ENCODE data around the gene TRANK1.
"Not testable (repeated sequence)": the region's sequence is repeated elsewhere in the genome, so short reads cannot be mapped to it uniquely, and the experiment has no call there.

TRANK1 gene

DNA sequence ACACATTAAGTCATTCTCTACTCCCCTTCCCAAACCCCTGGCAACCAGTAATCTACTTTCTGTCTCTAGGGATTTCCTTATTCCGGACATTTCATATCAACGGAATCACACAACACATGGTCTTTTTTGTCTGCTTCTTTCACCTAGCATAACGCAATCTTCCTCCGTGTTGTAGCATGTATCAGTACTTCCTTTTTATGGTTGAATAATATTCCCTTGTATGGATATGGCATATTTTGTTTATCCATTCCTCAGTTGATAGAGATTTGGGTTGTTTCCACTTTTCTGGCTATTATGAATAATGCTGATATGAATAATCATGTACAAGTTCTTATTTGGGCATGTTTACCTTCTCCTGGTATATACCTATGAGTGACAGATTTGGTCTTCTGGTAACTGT is 63.1 kb downstream of the TRANK1 start:
- DNase-seq: no peak

DNA sequence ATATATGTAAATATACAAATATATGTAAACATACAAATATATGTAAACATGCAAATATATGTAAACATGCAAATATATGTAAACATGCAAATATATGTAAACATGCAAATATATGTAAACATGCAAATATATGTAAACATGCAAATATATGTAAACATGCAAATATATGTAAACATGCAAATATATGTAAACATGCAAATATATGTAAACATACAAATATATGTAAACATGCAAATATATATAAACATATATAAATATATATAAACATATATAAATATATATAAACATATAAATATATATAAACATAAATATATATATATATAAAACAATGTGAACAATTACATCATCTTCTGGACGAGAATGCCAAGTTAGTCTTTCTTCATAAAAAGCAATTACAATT is 65.0 kb downstream of the TRANK1 start:
- not testable (repeated sequence) for DNase-seq

DNA sequence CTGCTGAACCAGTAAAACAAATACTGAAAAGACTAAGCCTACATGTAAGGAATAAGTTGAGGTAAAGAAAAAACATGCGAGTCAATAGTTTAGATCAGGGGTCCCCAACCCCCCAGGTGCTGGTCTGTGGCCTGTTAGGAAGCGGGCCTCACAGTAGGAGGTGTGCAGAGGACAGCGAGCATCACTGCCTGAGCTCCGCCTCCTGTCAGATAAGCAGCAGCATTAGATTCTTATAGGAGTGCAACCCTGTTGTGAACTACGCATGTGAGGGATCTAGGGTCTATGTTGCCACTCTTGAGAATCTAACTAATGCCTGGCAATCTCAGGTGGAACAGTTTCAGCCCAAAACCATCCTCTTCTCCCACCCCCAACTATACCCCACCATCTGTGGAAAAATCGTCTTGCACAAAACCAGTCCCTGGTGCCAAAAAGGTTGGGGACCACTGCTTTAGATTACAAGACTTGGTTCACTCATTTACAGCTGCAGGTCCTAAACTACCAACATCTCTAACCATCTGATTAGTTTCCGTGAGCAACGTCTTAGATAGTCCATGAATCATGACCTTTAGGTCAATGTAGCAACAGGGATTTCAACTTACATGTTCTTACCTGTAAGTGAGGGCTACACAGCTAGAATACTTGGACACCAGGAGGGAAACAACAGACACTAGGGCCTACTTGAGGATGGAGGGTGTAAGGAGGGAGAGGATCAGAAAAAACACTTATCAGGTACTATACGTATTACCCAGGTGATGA is 66.7 kb downstream of the TRANK1 start:
- no peak for DNase-seq

DNA sequence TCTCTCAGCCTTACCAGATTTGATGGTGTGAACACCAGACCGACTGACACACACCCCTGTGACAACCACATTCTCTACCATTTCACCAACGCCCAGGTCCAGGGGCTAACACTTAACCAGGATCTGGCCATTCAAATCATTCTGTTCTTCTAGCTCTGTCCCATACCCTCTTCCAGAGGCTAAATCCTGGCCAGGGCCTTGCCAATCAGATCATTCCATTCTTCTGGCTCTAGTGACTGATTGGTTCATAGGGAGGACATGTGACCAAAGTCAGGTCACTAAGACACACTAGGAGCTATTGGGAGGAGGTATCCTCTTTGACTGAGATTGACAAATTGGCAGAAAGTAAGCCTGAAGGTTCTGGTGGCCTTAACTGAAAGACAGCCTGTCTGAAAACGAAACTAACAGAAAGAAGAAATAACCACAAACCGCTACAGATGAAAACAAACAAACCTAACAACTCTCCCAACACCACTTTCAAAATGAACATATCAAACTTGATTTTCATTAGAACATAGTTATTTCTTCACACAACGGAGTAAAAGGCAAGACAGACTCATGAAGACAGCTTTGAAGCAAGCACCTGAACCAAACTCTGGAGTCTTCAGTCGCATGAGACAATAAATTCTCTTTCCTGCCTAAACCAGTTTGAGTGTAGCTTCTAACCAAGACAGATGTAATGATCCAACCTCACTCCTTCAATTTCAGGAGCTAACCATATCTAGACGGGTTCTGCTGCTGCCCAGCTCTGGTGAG is 68.5 kb downstream of the TRANK1 start:
- DNase-seq: no peak

DNA sequence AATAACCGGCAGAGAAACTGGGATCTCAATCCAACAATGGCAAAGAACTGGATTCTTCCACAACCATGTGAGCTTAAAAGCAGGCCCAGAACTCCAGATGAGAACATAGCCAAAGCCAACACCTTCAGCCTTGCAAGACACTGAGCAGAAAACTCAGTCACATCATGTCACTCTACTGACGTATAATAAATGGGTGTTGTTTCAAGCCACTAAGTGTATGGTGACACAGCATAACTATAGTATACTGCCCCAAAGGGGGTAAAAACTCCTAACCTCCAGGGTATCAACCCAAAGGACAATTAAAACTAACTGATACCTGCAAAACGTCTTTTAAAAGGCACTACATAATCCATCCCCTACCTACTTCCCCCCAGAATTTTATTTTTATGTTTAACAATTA is 69.5 kb downstream of the TRANK1 start:
- no peak for DNase-seq

DNA sequence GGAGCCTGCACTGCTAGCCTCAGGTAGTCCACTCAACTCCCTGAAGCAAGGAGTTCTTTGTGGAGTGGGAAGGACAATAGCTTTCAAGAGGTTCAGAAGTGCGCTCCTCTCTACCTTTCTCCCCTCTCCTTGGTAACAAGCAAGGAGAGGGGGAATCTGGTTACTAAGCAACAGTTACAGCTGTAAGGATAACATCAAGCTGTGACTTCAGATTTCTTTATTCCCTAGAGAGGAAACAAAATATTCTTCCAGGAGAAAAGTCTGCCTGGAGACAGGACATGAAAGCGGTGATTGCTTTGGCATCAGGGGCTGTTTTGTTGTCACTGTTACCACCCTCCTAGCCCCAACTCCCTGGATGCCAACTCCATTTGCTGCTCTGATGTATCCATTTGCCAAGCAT is 70.4 kb downstream of the TRANK1 start:
- DNase-seq: no peak

DNA sequence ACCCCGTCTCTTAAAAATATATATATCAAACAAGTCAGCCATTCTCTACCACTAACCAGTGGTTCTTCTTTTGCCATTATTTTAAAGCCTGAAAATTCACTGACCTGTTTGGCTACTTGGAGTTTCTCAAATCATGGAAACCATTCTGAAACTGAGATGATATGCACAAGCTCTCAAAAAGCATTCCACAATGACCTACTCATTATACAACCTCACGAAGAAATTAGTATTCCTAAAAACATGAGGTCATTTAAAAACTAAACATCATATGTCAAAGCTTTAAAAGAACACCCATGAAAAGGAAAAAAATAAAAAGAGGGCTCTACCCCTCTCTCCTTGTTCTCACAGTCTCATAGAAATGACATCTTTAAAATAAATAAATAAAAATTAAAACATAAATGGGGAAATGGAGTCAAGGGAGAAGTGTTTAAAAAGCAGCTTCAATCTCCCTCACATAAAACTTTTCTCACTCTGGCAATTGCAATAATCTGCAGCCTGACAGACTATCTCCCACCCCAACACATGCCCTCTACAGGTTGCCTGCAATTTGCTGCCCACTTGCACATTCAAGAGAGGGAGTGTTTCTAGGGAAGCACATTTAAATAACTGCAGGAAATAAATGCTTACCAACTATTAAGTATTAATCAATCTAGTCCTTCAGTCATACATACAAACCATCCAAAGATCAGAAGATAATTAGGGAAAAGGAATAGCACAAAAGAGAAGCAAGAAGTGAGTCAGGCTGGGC is 73.3 kb downstream of the TRANK1 start:
- no peak for DNase-seq

DNA sequence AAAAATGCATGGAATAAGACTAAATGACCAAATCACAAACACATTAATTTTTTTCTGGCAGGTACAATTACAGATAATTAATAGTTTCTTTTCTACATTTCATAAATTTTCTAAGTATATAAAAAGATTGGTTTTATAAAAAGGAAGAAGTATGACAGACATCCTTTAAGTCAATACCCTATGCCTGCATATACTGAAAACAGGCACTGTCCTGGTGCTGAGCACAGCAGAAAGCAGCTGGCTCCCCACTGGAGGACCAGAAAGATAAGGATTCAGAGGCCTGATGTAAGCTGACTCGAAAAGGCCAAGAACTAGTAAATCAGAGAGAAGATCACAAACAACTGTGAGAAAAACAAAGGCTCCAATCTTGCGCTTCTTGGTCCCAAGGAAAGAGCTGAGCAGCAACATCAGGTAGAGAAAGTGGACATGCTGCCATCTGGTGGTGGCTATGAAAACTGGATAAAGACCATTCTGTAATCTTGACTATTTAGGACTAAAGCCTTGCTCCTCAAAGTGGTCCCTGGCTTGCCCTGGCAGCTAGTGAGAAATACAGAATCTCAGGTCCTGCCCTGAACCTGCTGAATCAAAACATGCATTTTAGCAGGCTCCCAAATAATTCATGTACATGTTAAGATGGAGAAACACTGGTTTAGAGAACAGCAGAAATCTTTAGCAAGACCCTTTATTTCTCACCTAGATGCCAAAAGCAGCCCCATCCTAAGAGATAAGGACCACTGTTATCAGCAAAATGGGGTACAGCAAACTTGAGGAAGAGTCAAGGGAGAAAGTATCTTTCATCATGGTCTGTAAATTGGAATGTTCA is 76.0 kb downstream of the TRANK1 start:
- DNase-seq: peak; percentile 35

DNA sequence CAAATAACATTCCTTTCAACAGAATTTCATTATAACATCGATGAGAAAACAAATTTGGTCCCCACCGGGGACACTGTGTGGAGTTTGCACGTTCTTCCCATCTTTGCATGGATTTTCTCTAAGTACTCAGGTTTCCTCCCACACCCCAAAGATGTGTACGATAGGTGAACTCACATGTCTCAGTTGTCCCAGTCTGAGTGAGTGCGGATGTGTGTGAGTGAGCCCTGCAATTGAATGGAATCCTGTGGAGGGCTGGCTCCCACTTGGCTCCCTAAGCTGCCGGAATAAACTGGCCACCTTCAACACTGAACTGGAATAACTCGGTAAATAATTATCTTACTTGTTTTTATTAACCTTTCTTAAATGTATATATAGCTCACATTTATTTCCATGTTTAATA is 77.0 kb downstream of the TRANK1 start:
- DNase-seq: no peak

DNA sequence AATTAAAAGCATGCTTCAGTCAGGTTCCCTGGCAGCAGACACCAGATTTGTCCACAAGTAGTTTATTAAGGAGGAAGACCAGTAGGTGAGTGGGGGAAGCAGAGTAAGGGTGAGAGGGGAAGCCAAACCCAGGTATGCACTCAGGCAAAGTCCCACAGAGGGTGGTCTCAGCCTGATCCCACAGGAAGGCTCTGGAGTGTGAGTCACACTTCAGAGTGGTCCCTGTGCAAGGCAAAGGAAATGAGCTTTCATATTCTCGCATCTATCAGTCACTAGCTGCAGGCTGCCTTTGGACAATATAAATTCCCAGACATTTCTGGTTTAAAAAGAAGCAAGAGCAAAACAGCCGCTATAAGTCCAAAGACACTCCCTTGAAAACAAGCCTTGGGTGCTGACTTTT is 78.5 kb downstream of the TRANK1 start:
- no peak for DNase-seq

DNA sequence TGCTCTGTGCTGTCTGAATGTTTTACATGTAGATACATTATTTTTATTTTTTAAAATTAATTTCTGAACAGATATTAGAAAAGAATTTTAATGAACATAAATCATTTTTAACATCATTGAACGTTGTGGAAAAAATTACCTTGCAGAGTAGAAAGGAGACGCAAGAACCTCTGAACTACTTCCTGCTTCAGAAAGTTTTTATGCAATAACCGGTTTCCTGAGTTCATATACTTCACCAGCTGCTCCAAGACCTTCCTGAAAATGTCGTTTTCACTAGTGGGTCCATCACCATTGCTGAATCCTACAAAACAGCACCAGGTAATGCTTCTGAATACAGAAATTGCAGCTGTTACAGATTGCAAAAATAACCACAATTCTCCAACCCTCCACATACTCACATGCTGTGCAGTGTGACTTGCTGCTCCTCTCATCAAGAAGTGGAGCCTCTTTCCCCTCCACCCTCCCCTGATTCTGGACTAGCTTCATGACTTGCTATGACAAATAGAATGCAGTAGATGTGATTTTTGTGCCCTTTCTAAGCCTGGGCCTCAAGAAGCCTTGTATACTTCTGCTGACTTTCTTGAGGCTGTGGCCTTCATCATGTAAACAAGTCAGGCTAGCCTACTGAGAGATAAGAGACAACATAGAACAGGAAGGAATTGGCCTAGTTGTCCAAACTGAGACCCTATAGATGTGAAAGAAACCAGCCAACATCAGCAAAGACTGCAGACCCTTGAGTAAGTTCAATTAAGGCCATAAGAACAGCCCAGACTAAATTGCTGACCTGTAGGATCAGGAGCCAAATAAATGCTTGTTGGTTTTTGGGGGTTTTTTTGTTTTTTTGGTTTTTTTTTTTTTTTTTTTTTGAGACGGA is 80.4 kb downstream of the TRANK1 start:
- DNase-seq: no peak

DNA sequence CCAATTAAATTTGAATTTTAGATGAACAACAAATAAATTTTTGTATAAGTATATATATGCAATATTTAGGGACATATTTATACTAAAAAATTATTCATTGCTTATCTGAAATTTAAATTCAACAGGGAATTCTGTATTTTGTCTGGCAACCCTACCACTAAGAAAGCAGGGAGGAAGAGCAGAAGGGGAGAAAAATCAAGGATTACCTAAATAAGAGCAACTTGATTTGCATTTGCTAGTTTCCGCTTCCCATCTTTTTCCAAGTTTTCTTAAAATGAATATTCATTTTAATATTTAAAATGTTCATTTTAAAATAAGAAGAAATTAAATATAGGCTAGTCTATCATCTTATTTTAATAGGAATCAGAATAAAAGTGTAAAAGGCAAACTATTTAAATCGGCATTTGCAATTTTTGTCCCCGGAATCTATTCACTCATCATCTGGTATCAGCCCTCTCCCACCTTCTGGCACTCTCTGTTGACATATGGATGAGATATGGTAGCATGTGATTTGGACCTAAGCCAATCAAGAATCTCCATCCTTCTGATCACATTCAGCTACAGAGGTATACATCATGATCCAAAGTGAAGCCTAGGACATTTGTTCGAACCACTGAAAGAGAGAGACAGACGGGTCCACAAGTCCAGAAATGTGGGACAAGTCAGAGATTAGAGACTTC is 82.6 kb downstream of the TRANK1 start:
- no peak for DNase-seq

DNA sequence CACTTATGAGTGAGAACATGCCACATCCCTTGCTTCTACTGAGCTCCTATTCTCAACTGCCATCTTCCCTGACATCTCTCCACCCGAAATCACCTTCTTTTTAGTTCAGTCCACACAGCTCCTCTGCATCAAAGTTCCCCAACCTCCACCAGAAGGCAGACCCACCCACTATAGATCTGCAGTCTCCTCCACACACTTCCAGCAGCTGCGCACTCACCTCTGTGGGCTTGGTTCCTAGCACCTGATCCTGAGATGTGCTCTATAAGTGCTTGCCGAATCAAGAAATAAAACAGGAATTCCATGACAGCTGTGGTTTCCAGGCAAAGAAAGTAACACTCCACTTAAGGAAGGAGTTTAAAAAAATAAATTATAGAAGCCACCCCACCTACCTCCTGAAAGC is 85.4 kb downstream of the TRANK1 start:
- no peak for DNase-seq

DNA sequence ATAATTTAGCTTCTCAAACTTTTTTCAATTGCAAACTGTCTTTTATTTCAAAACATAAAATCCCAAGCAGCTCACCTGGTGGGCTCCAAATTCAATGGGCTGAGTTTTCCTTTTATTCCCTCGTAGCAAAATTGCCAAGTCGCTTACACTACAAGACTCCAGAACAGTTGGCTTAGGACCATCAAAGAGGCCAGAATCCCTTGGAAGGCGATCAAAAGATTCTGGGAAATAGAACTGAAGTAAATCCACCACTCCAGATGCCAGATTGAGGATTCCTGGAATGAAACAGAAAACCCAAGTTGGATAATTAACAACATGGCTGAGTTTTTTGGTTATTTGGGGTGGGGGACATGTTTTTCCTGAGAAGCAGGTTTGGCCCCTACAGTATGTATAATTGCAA is 92.8 kb downstream of the TRANK1 start:
- no peak for DNase-seq

DNA sequence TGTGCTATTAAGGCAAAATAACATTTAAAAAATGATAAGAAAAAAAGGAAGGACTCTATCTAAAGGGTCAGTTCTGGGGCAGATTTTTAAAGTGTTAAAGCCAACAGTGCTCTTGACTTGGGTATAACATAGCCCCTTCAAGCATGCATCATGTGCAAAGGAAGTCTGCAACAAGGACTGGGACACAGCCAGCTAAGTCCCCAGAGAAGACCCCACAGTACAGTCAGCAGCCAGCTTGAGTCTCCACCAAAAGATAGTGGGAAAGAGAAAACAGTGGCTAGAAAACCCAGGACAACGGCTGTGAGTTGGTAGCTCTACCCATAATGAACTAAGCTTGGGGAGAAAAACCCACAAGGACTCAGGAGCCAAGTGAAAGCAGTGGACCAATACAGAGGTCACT is 94.1 kb downstream of the TRANK1 start:
- DNase-seq: no peak

DNA sequence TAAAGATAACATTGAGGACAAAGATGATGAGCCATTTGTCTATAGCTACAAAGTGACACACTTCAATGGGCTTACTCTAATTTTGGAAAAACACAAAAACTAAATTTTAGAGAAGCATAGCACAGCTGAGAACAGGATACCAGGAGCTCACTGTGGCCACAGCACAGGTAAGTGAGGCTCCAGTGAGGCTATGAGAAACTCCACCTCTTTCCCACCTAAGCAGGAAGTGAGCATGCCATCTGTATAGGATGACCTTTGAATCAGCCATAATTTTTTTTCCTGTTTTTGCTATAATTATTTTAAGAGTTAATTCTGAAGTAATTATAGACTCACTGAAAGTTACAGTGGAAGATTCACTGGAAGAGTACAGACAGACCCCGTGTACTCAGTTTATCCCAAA is 98.4 kb downstream of the TRANK1 start:
- DNase-seq: no peak

DNA sequence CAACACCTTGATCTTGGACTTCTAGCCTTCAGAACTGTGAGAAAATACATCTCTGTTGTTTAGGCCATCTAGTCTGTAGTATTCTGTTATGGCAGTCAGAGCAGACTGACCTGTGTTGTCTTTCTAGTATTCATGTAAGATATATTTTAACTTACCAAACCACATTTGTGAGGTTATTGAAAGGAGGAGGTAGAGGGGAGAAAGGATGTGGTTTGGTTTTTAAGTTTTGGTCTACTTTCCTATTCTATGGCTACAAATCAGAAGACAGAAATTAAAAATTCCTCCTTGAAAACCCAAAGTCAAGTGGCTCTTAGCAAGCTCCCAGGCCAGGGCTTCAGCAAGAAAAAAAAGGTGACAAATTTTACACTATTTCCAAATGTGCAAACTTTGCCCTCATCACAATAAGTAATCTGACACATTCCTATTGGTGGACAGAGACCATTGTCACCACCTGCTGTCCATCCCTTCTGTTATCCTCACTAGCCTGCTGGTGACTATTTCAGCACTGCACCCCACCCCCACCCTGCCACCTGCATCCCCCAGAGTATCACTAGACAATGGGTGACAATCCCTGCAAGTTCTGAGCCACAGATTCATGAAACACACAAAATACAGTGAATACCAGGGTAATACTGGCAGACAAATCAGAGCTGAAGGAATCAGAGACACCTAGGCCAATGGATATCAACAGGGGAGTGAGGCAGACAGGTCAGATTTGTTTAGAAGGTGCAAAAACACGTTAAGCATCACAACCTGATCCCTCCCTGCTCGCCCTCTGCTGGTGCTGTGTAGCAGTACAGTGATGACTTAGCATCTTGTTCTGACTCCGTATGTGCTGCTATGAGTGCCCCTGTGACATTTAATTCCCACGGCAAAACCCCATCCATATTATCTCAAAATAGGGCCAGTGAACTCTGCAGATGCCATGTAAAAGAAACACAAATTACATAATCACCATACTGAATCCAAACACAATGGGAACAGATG is 101.5 kb downstream of the TRANK1 start:
- no peak for DNase-seq

DNA sequence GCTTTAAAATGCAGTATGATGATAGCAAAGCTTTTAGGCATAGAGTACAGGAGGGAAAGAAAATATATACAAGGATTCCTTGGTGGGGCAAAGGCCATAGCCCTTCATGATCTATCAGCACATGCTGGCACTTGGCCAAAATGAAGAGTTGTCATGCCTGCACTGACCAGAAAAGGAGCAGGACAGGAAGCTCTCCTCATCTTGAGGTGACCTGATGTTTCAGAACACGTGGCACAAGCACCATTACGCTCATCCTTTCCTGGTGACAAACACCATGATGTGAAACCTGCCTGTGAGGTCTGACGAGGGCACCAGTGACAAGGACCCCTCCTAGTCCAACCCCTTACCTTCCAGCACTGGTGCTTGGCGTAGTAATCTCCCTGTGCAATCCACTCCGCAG is 102.6 kb downstream of the TRANK1 start:
- DNase-seq: no peak

DNA sequence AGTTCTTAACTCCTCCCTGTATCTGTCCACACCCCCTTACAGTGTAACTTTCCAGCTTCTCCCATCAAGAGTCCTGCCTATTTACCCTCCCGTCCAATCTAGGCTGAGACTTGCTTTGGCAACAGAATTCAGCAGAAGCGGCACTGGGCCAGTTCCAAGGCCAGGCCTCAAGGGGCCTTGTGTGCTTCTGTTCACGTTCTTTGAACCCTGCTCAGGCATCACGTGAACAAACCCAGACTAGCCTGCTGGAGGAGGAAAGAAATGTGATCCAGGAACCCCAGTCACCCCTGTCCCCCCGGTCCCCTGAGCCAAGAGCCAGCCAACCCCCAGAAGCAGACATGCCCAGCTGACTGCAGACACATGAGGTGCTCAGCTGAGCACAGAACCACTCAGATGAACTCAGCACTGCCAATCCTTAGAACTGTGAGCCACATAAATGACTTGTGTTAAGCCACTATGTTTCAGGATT is 104.4 kb downstream of the TRANK1 start:
- no peak for DNase-seq

DNA sequence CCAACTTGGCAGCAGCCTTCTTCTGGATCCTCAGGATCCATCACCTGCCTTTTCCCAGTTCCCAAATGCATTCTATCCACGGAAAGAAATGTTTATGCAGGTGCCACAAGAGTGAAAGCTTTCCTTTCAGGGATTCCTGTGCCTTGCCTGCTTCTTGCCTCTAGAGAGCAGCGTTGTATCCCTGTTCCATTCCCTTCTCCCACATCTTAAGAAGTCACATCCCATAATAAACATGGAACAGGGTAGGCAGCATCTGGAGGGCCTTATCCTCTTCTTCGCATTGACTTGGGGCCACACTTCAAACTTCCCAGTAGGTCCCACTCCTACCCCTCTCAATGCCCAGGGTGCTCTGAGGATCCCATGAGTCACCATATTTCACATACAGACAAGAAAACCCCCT is 107.8 kb downstream of the TRANK1 start:
- no peak for DNase-seq

Measured in NCI-H1694 treated with DMSO at 0.1 percent for 48 hours (cell line).